ENCODE measurements around the gene MXRA7.
"Not testable (repeated sequence)": the region's sequence is repeated elsewhere in the genome, so short reads cannot be mapped to it uniquely, and the experiment has no call there.

The MXRA7 gene

GRCh38 chr17:76751416-76751993 lies 40.7 kb upstream of the MXRA7 start:
- ChIA-PET POLR2A (ENCODE audit: low non-redundant PET) (no interaction called here), CTCF (no interaction called here)
- TF ChIP-seq CTCF (conservative IDR thresholded peaks at IDR 0.05; ENCODE audit: low read depth), result no peak
- no peak overlapping the region for H3K27ac ChIP-seq
- DNase-seq (ENCODE audit: low spot score), result no peak

- no peak for DNase-seq (ENCODE audit: low spot score)
- TF ChIP-seq CTCF (conservative IDR thresholded peaks at IDR 0.05; ENCODE audit: low read depth), result no peak
- ChIA-PET POLR2A (ENCODE audit: low non-redundant PET) (no interaction called here), CTCF (no interaction called here)
- H3K27ac ChIP-seq, result no peak overlapping the region
Measured at GRCh38 chr17:76748657-76749056, 37.9 kb upstream of the MXRA7 start.

GRCh38 chr17:76747716-76748363 lies 37.1 kb upstream of the MXRA7 start:
- TF ChIP-seq CTCF (conservative IDR thresholded peaks at IDR 0.05; ENCODE audit: low read depth), result no peak
- ChIA-PET CTCF (no interaction called here), POLR2A (ENCODE audit: low non-redundant PET) (no interaction called here)
- H3K27ac ChIP-seq, result no peak overlapping the region
- DNase-seq (ENCODE audit: low spot score), result no peak

GRCh38 chr17:76745785-76746184 lies 35.0 kb upstream of the MXRA7 start:
- H3K27ac ChIP-seq; POLR2A ChIA-PET (ENCODE audit: low non-redundant PET); DNase-seq (ENCODE audit: low spot score): not testable (repeated sequence)
- CTCF ChIA-PET, result interaction anchor here (0.6 kb wide), 1 partner anchor 280 kb away, joined by 3 read pairs; no protein-coding TSS in a partner anchor

- TF ChIP-seq CTCF (conservative IDR thresholded peaks at IDR 0.05; ENCODE audit: low read depth), result no peak
- no peak overlapping the region for H3K27ac ChIP-seq
- ChIA-PET CTCF (no interaction called here), POLR2A (ENCODE audit: low non-redundant PET) (no interaction called here)
- DNase-seq (ENCODE audit: low spot score), result no peak
Measured at GRCh38 chr17:76744747-76745146, 34.0 kb upstream of the MXRA7 start.

- no peak for TF ChIP-seq CTCF (conservative IDR thresholded peaks at IDR 0.05; ENCODE audit: low read depth)
- no peak overlapping the region for H3K27ac ChIP-seq
- POLR2A ChIA-PET (ENCODE audit: low non-redundant PET), result no interaction called here
- no peak for DNase-seq (ENCODE audit: low spot score)
- CTCF ChIA-PET, result interaction anchor here (0.6 kb wide), 1 partner anchor 10 kb away, joined by 4 read pairs; no protein-coding TSS in a partner anchor
Measured at GRCh38 chr17:76742958-76743357, 32.2 kb upstream of the MXRA7 start.

- ChIA-PET POLR2A (ENCODE audit: low non-redundant PET) (no interaction called here), CTCF (interaction anchor here (0.5 kb wide), 1 partner anchor 21 kb away, joined by 3 read pairs; no protein-coding TSS in a partner anchor)
- no peak overlapping the region for H3K27ac ChIP-seq
- no peak for DNase-seq (ENCODE audit: low spot score)
- TF ChIP-seq CTCF (conservative IDR thresholded peaks at IDR 0.05; ENCODE audit: low read depth), result no peak
Measured at GRCh38 chr17:76740329-76741118, 29.8 kb upstream of the MXRA7 start.

GRCh38 chr17:76739568-76740115 lies 28.9 kb upstream of the MXRA7 start:
- CTCF ChIA-PET, result interaction anchor here (0.5 kb wide), 1 partner anchor 22 kb away, joined by 3 read pairs; no protein-coding TSS in a partner anchor
- DNase-seq (ENCODE audit: low spot score); POLR2A ChIA-PET (ENCODE audit: low non-redundant PET): not testable (repeated sequence)

More at GRCh38 chr17:76739568-76740115, 28.9 kb upstream of the MXRA7 start:
- not testable (repeated sequence) for H3K27ac ChIP-seq
